HepG2 (cell line): ENCODE results near the gene PDILT. TPM values are rescaled to one million over a fixed set of nuclear protein-coding genes. Genes with fewer than 3 reads are reported as not detected.

Source experiments
- ASH2L ChIP-seq: fragments of 300-600, 200-600 bp; sonication (generic); IDR thresholded peaks from 2 replicates; pipeline ENCODE4 v1.7.0; 2017; ENCODE audit warnings: low read depth, mild to moderate bottlenecking, moderate library complexity, mixed read lengths, low read length; ENCODE audit not compliant: insufficient read length
- ATF6 ChIP-seq: sonication (generic); formaldehyde crosslinking; conservative IDR thresholded peaks from 2 replicates; pipeline ENCODE4 v1.4.0; 2020; ENCODE audit warnings: missing genetic modification reagents
- ISL2 ChIP-seq: sonication (generic); formaldehyde crosslinking; IDR thresholded peaks from 2 replicates; pipeline ENCODE4 v1.5.0; 2020; ENCODE audit warnings: missing genetic modification reagents
- JARID2 ChIP-seq: sonication (generic); formaldehyde crosslinking; IDR thresholded peaks from 2 replicates; pipeline ENCODE4 v1.8.1; 2023; ENCODE audit warnings: missing genetic modification reagents, inconsistent platforms; ENCODE audit not compliant: insufficient replicate concordance
- KDM3A ChIP-seq: IDR thresholded peaks from 2 replicates; pipeline ENCODE4 v1.6.1; 2018; ENCODE audit warnings: low read depth, missing compliant biosample characterization
- KLF16 ChIP-seq, 2 experiments: sonication (generic) in 1 of 2; formaldehyde crosslinking in 1 of 2; IDR thresholded peaks; 2 replicates each; pipeline versions ENCODE4 v1.6.1 to v1.8.0; 2016 to 2023; ENCODE audit warnings: missing genetic modification reagents in 2 of 2, missing compliant biosample characterization in 1 of 2
- MAFG ChIP-seq: sonication (generic); formaldehyde crosslinking; IDR thresholded peaks from 2 replicates; pipeline ENCODE4 v1.5.1; 2020; ENCODE audit warnings: mild to moderate bottlenecking, missing genetic modification reagents
- MIXL1 ChIP-seq: IDR thresholded peaks from 2 replicates; pipeline ENCODE4 v1.6.1; 2016
- NFE2L2 ChIP-seq: fragments of 150-350 bp; IDR thresholded peaks from 2 replicates; pipeline ENCODE4 v1.6.1; 2014; ENCODE audit warnings: low read length
- RBM22 ChIP-seq: fragments of 200-400 bp; formaldehyde crosslinking; optimal IDR thresholded peaks from 2 replicates; pipeline ENCODE3; 2017; ENCODE audit warnings: mild to moderate bottlenecking, low read length, moderate library complexity
- SMAD1 ChIP-seq: sonication (generic); formaldehyde crosslinking; IDR thresholded peaks from 2 replicates; pipeline ENCODE4 v1.4.0; 2020; ENCODE audit warnings: missing genetic modification reagents, low read depth, mild to moderate bottlenecking, borderline replicate concordance
- TFE3 ChIP-seq: IDR thresholded peaks from 2 replicates; pipeline ENCODE4 v1.6.1; 2016
- TRIM24 ChIP-seq: sonication (generic); formaldehyde crosslinking; IDR thresholded peaks from 2 replicates; pipeline ENCODE4 v1.8.0; 2022; ENCODE audit warnings: mild to moderate bottlenecking, missing genetic modification reagents
- UBTF ChIP-seq: sonication (generic); formaldehyde crosslinking; IDR thresholded peaks from 2 replicates; pipeline ENCODE4 v1.4.0; 2020; ENCODE audit warnings: mild to moderate bottlenecking, missing genetic modification reagents
- ZBTB42 ChIP-seq: sonication (generic); formaldehyde crosslinking; IDR thresholded peaks from 2 replicates; pipeline ENCODE4 v1.5.0; 2020; ENCODE audit warnings: mild to moderate bottlenecking, missing genetic modification reagents
- ZC3H13 ChIP-seq: sonication (generic); formaldehyde crosslinking; IDR thresholded peaks from 2 replicates; pipeline ENCODE4 v1.8.1; 2023; ENCODE audit warnings: mild to moderate bottlenecking, missing genetic modification reagents, moderate library complexity
- ZMYM2 ChIP-seq: sonication (generic); formaldehyde crosslinking; IDR thresholded peaks from 2 replicates; pipeline ENCODE4 v1.8.0; 2022; ENCODE audit warnings: mild to moderate bottlenecking, missing genetic modification reagents
- ZNF180 ChIP-seq: sonication (generic); formaldehyde crosslinking; IDR thresholded peaks from 2 replicates; pipeline ENCODE4 v1.4.0; 2020; ENCODE audit warnings: low read depth, missing genetic modification reagents, borderline replicate concordance
- ZNF337 ChIP-seq: sonication (generic); formaldehyde crosslinking; IDR thresholded peaks from 2 replicates; pipeline ENCODE4 v1.5.1; 2020; ENCODE audit warnings: missing genetic modification reagents, low read depth, mild to moderate bottlenecking, borderline replicate concordance
- ZNF556 ChIP-seq: sonication (generic); formaldehyde crosslinking; IDR thresholded peaks from 2 replicates; pipeline ENCODE4 v1.4.0; 2020; ENCODE audit warnings: mild to moderate bottlenecking, missing genetic modification reagents, borderline replicate concordance
- ZNF614 ChIP-seq: IDR thresholded peaks from 2 replicates; pipeline ENCODE4 v1.6.1; 2018; ENCODE audit warnings: missing biosample characterization, missing genetic modification reagents, inconsistent platforms, borderline replicate concordance
- polyA plus RNA-seq, 8 experiments: library from polyadenylated mRNA; depleted of rRNA in 3 of 8; stranded (reverse) in 7 of 8; unstranded in 1 of 8; fragments of >200 nt; fragmentation: Illumina TruSeq in 4 of 8; extraction: Trizol in 4 of 8; gene quantifications; 2 replicates each; pipeline versions ENCODE4 v1.2.1 to v1.2.3, GENCODE V29; 2011 to 2016; ENCODE audit warnings: low read depth in 4 of 8, missing spikeins in 1 of 8, mixed read lengths in 1 of 8; ENCODE audit not compliant: insufficient read depth in 1 of 8
- total RNA-seq, 5 experiments: library from RNA; depleted of rRNA; stranded (reverse); fragments of >200 nt; fragmentation: Illumina TruSeq; extraction: Trizol; gene quantifications; 2 replicates each; pipeline ENCODE4 v1.2.3, GENCODE V29; 2016; ENCODE audit warnings: low read depth in 1 of 5
- TF ChIP-seq, protein P1 (sequence below): sonication (generic); formaldehyde crosslinking; IDR thresholded peaks from 2 replicates; pipeline ENCODE4 v1.4.0; 2020; ENCODE audit warnings: missing genetic modification reagents

Gene PDILT
- total and polyA plus RNA-seq, 2 of the 13 experiments (the other 11 are each of a cell fraction or from before 2014, with no cell fraction given) = not detected

DNA sequence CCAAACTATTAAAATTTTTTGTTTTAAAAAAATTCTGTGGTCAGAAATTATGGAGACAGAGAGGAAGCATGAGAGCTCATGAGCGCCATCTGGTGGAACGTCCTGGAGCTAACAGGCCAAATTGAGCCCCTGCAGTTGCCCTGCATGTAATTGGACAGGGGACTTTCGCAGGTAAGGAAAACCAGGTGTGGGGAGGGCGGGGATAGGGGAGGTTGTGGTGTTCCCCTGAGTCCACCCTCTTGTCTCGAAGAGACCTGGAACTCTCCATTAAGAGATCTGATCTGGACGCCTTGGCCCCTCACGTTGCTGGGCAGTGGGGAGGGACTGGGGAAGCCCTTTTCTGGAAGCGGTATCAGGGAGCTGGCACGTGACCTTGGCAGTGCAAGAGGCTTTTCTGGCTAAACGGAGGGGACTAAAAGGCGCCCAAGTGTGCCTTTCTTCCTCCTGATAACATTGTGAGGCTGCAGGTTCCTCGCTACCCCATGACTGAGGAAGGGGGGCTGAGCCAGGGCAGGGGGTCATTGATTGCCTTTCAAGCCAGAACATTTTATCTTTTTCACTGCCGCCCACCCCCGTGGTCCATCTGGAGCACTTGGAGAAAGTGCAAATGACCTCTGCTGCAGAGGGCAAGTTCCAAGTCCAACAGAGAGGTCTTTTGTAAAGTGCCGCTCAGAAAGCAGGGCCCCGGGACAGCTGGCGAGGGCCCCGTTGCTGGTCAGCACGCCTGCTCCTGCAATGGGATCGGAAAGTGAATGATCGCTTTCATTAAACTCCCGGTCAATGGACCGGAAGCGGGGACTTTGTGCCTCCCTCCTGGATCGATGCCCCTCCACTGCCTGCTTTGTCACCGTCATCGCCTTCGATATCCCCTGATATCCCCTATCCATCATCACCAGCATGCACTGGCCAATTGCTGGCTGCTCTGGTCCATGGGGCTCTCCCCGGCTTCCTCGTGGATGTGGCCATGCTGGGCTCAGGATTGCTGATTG is 18.4 kb downstream of the PDILT start (continued):
- TF ChIP-seq UBTF (CRISPR knock-in tag) = peak; percentile 72
- no peak for TF ChIP-seq RBM22
- TF ChIP-seq, protein P1, sequence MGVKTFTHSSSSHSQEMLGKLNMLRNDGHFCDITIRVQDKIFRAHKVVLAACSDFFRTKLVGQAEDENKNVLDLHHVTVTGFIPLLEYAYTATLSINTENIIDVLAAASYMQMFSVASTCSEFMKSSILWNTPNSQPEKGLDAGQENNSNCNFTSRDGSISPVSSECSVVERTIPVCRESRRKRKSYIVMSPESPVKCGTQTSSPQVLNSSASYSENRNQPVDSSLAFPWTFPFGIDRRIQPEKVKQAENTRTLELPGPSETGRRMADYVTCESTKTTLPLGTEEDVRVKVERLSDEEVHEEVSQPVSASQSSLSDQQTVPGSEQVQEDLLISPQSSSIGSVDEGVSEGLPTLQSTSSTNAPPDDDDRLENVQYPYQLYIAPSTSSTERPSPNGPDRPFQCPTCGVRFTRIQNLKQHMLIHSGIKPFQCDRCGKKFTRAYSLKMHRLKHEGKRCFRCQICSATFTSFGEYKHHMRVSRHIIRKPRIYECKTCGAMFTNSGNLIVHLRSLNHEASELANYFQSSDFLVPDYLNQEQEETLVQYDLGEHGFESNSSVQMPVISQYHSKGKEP (CRISPR knock-in tag) = no peak
- TF ChIP-seq ZNF337 (CRISPR knock-in tag) = peak; percentile 73; the same call in 1 of the 2 replicates
- no peak for TF ChIP-seq JARID2 (CRISPR knock-in tag)
- peak; percentile 73 for TF ChIP-seq MIXL1 (CRISPR knock-in tag)
- TF ChIP-seq ZMYM2 = 0 out of 2 replicates have a peak, but pooled peaks have one; percentile 30
- peak; percentile 39; the same call in 1 of the 2 replicates for TF ChIP-seq SMAD1
- TF ChIP-seq ATF6 = 0 out of 2 replicates have a peak, but pooled peaks have one; percentile 42
- no peak; the same call in 1 of the 2 replicates for TF ChIP-seq ZNF614 (CRISPR knock-in tag)
- TF ChIP-seq TRIM24 = no peak
- TF ChIP-seq ZC3H13 (CRISPR knock-in tag) = no peak
- TF ChIP-seq NFE2L2 = no peak
- no peak for TF ChIP-seq ZBTB42 (CRISPR knock-in tag)
- TF ChIP-seq ASH2L = peak; percentile 47
- TF ChIP-seq KDM3A = no peak
- TF ChIP-seq KLF16 (CRISPR knock-in tag; IDR thresholded peaks at IDR 0.05) = 0 out of 4 replicates have a peak, but pooled peaks of 1 of the 2 experiments have one; percentile 43
- no peak for TF ChIP-seq ZNF556 (CRISPR knock-in tag)
- TF ChIP-seq MAFG (CRISPR knock-in tag) = no peak
- TF ChIP-seq TFE3 (CRISPR knock-in tag) = no peak
- TF ChIP-seq ISL2 (CRISPR knock-in tag) = peak; percentile 31
- TF ChIP-seq ZNF180 (CRISPR knock-in tag) = no peak
